MM.1S (cell line): ENCODE data around the gene NBPF1.
"Not testable (repeated sequence)": the region's sequence is repeated elsewhere in the genome, so short reads cannot be mapped to it uniquely, and the experiment has no call there.

Experiments used
- EZH2 ChIP-seq: fragments of 300-600 bp; sonication (generic); optimal IDR thresholded peaks from 2 replicates; pipeline ENCODE3; 2017; ENCODE audit warnings: low read depth, mild to moderate bottlenecking, antibody characterized with exemption, low read length, mixed read lengths
- TF ChIP-seq, protein P1 (sequence below): fragments of 300-600 bp; sonication (generic); IDR thresholded peaks from 2 replicates; pipeline ENCODE4 v1.5.1; 2016; ENCODE audit warnings: antibody characterized with exemption, low read length, mixed read lengths

- TF ChIP-seq, protein P1, sequence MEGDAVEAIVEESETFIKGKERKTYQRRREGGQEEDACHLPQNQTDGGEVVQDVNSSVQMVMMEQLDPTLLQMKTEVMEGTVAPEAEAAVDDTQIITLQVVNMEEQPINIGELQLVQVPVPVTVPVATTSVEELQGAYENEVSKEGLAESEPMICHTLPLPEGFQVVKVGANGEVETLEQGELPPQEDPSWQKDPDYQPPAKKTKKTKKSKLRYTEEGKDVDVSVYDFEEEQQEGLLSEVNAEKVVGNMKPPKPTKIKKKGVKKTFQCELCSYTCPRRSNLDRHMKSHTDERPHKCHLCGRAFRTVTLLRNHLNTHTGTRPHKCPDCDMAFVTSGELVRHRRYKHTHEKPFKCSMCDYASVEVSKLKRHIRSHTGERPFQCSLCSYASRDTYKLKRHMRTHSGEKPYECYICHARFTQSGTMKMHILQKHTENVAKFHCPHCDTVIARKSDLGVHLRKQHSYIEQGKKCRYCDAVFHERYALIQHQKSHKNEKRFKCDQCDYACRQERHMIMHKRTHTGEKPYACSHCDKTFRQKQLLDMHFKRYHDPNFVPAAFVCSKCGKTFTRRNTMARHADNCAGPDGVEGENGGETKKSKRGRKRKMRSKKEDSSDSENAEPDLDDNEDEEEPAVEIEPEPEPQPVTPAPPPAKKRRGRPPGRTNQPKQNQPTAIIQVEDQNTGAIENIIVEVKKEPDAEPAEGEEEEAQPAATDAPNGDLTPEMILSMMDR: not testable (repeated sequence)
- TF ChIP-seq EZH2: not testable (repeated sequence)
Measured at GRCh38 chr1:16619803-16620501, 6.6 kb upstream of the NBPF1 start.
